COLO668 (cell line): Measurements from ENCODE around the gene UMAD1.
A peak's percentile ranks its signal among the peaks of the same experiment; 100 is the strongest.

Experiments
- DNase-seq: peaks from one replicate; lab custom pipeline; 2025; ENCODE audit not compliant: unreplicated experiment; lab: John Stamatoyannopoulos, UW

Gene UMAD1

DNA sequence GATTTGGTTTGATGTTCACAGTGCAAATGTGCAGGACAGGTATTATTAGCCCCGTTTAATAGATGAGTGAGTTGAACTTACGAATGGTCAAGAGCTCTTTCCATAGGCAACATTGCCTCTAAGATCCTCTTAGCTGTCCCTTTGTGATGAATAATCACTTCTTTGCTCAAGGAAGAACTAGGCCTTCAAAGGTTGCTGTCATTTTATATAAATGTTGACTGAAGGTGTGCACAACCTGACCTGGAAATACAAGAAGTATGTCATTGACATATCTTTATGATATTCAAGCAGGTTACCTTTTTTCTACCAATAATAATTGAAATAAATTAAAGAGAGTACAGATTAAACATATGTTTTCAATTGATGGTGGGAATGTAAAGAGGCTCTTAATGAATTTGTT lies 279.5 kb downstream of the UMAD1 start:
- DNase-seq: no peak

DNA sequence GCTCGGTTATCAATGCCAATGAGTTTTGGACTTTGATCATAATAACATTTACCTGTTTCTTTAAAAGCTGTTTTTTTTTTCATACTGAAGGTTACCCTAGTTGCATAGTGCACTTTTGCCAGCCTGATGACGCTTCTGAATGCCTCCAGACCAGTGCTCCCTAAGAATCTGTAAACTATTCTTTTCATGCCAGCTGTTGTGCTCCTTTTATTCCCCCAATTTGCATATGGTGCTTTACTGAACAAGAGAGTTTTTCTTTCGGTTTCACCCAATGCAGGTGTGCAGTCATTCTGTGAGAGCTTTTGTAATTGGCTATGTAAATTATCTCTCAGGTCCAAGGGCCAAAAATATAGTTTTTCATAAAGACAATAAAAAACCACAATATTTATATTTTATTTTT lies 279.9 kb downstream of the UMAD1 start:
- peak; percentile 43 for DNase-seq

DNA sequence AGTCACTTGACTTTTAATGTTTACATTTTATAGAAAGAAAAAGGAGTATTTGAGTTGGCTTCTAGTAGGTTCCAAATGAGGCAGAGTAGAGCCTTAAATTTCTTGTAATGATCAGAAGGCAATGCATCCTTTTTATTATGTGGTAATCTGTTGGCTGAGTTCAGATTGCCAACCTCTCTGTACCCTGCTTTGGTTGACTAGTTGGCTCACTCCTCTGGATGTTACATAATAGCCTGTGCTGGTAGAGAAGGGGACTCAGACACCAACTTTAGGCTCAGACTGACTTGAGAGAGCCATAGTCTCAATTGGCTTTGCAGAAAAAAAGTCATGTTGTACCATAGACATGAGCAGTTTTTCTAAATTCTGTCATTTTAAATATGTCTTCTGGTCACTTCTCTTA lies 281.3 kb downstream of the UMAD1 start:
- no peak for DNase-seq

DNA sequence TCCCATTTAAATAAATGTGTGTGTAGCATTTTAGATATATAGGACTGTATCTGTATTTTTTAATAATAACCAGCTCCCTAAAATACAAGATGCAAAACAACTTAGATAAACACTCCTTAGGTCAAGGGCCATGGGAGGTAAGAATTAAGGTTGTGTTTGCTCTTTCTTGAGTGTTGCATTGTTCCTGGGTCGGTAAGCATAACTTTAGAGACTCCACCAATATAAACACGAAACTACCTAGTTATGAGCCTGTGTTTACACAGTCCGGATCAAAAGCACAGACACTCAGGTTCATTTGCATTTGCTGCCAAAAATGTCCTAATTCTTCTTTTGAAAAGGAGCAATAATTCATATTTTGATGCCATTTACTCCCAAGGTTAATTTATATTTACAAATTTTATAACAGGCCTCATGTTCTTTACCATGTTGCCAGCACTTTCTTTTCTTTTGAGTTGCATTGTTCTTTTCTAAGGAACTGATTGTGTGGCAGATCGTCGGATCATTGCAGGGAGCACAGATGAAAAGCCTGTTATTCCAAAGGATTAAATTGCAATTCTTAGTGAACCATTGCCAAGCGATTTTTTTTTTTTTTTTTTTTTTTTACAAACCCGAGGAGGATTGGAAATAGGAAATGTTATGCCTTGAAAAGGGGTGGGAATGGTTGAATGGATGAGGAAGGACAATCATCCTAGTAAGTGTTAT lies 282.3 kb downstream of the UMAD1 start:
- DNase-seq: no peak

DNA sequence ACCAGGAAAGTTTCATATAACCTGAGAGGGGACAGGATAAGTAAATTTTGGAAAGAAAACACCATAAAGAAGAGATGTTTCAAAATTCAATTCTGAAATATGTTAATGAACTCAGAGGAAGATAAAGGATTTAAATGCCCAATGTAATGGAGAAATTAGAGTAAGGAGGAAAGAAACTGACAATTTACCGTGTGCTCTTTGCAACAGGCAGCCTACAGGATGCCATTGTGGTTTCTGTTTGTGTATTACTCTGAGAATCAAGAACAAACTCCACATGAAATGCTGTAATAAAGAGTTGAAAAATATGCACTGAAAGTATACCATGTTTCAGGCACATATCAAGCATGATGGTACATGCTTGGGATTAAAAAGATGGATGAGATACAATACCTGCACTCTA lies 283.3 kb downstream of the UMAD1 start:
- no peak for DNase-seq

DNA sequence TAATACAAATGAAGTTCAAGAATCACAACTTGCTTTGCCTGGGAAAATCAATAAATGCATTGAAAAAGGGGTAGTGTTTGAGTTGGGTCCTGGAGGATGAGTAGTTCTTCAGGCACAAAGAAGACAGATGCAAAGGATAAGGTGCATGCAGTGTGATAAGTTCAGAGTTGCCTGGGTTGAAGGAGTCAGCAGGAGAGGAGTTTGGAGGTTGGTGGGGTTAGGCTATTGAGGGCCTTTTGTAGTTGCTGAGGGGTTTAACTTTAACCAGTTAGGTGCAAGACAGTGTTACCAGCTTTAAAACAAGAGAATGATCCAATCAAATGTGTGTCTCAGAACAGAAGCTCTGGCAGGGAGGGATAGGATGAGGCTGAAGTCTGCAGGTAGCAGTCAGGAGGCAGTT lies 283.8 kb downstream of the UMAD1 start:
- DNase-seq: no peak
